H1 (cell line): ENCODE data around the gene TPPP2. TPM values are rescaled to one million over a fixed set of nuclear protein-coding genes. Genes with fewer than 3 reads are reported as not detected.

Experiments used
- CTCF ChIA-PET: fragments of 300-600 bp; sonication (Branson Sonifier 250); formaldehyde crosslinking; loops from one replicate; lab custom pipeline; 2021; ENCODE audit not compliant: partially characterized antibody; lab: Charles Lee
- POLR2A ChIA-PET: fragments of 300-600 bp; sonication (Branson Sonifier 250); formaldehyde crosslinking; loops from one replicate; lab custom pipeline; 2021; ENCODE audit warnings: inconsistent platforms; ENCODE audit not compliant: partially characterized antibody; lab: Charles Lee
- DNase-seq, 2 experiments: peaks; one replicate each; pipeline versions ENCODE4 v3.0.0 to v3.0.0-alpha.2; 2010 to 2022; ENCODE audit warnings: low spot score in 2 of 2, low read depth in 1 of 2, mixed read lengths in 1 of 2
- FAIRE-seq: peaks from 2 replicates; lab custom pipeline; 2011; peaks lifted over from hg19 to GRCh38; lab: Jason Lieb, UNC
- H2AFZ ChIP-seq: 2 replicates; pipeline ENCODE4 v1.8.1; 2012; ENCODE audit warnings: low read length, inconsistent platforms
- H2AK5ac ChIP-seq: 2 replicates; pipeline ENCODE4 v1.6.1; 2013; ENCODE audit warnings: low read depth, low read length
- H2BK120ac ChIP-seq: replicated peaks from 2 replicates; pipeline ENCODE3; 2013; ENCODE audit warnings: low read depth, low read length, inconsistent platforms
- H2BK12ac ChIP-seq: 2 replicates; pipeline ENCODE4 v1.6.1; 2013; ENCODE audit warnings: low read depth, low read length
- H2BK15ac ChIP-seq: 2 replicates; pipeline ENCODE4 v1.6.1; 2013; ENCODE audit warnings: low read length
- H2BK20ac ChIP-seq: 2 replicates; pipeline ENCODE4 v1.6.1; 2013; ENCODE audit warnings: low read length
- H2BK5ac ChIP-seq: 2 replicates; pipeline ENCODE4 v1.6.1; 2013; ENCODE audit warnings: low read depth, low read length
- H3K14ac ChIP-seq: 2 replicates; pipeline ENCODE4 v1.6.1; 2013; ENCODE audit warnings: inconsistent platforms; ENCODE audit not compliant: insufficient read length
- H3K18ac ChIP-seq: 2 replicates; pipeline ENCODE4 v1.6.1; 2013; ENCODE audit warnings: low read length; ENCODE audit errors: extremely low read depth
- H3K23ac ChIP-seq: 2 replicates; pipeline ENCODE4 v1.6.1; 2013; ENCODE audit warnings: inconsistent platforms; ENCODE audit not compliant: insufficient read length
- H3K23me2 ChIP-seq: 2 replicates; pipeline ENCODE4 v1.6.1; 2013; ENCODE audit warnings: low read depth, low read length
- H3K27ac ChIP-seq: 2 replicates; pipeline ENCODE4 v1.6.1; 2011; ENCODE audit warnings: low read depth, low read length, inconsistent platforms
- H3K27me3 ChIP-seq, 4 experiments: replicated peaks in 1 of 4; 1 replicate in 1 of 4; 2 replicates in 3 of 4; pipeline versions ENCODE4 v1.6.1 to v1.8.1; 2011 to 2013; ENCODE audit warnings: low read length in 3 of 4, mild to moderate bottlenecking in 3 of 4, inconsistent platforms in 2 of 4, mixed read lengths in 2 of 4, moderate library complexity in 1 of 4; ENCODE audit not compliant: control insufficient read depth in 3 of 4, insufficient read depth in 3 of 4; ENCODE audit errors: extremely low read depth in 1 of 4
- H3K36me3 ChIP-seq, 4 experiments: 2 replicates each; pipeline versions ENCODE4 v1.6.1 to v1.8.1; 2011 to 2013; ENCODE audit warnings: mild to moderate bottlenecking in 4 of 4, low read length in 3 of 4, moderate library complexity in 2 of 4, control low read depth in 1 of 4, inconsistent platforms in 1 of 4; ENCODE audit not compliant: insufficient read depth in 4 of 4, control insufficient read depth in 2 of 4
- H3K4ac ChIP-seq: replicated peaks from 2 replicates; pipeline ENCODE3; 2013; ENCODE audit warnings: low read length, low read depth, mixed read lengths, inconsistent platforms; ENCODE audit not compliant: insufficient read length
- H3K4me1 ChIP-seq, 4 experiments: replicated peaks in 1 of 4; 1 replicate in 1 of 4; 2 replicates in 3 of 4; pipeline versions ENCODE4 v1.6.1 to v1.8.1; 2011 to 2013; ENCODE audit warnings: low read length in 3 of 4, inconsistent platforms in 2 of 4, mixed read lengths in 1 of 4; ENCODE audit not compliant: insufficient read depth in 4 of 4, control insufficient read depth in 3 of 4
- H3K4me2 ChIP-seq, 2 experiments: 2 replicates each; pipeline versions ENCODE4 v1.6.1 to v1.8.1; 2011 to 2013; ENCODE audit warnings: low read depth in 2 of 2, low read length in 2 of 2, control low read depth in 1 of 2, inconsistent platforms in 1 of 2, mild to moderate bottlenecking in 1 of 2; ENCODE audit not compliant: insufficient read depth in 1 of 2
- H3K4me3 ChIP-seq, 4 experiments: fragments of 200-600, 300-600 bp in 1 of 4; sonication (generic), shearing (Covaris generic), sonication (Bioruptor Twin) in 1 of 4; 2 replicates each; pipeline versions ENCODE4 v1.5.1 to v1.8.1; 2011 to 2016; ENCODE audit warnings: low read length in 4 of 4, low read depth in 3 of 4, control low read depth in 2 of 4, inconsistent platforms in 2 of 4, mild to moderate bottlenecking in 2 of 4, mixed read lengths in 1 of 4, moderate library complexity in 1 of 4; ENCODE audit not compliant: insufficient read depth in 2 of 4; ENCODE audit errors: extremely low read depth in 1 of 4
- H3K56ac ChIP-seq: replicated peaks from 2 replicates; pipeline ENCODE3; 2013; ENCODE audit warnings: low read depth, mild to moderate bottlenecking, mixed read lengths, low read length, inconsistent platforms; ENCODE audit not compliant: insufficient read length
- H3K79me1 ChIP-seq: 2 replicates; pipeline ENCODE4 v1.6.1; 2013; ENCODE audit warnings: low read depth, low read length, control low read depth
- H3K79me2 ChIP-seq, 2 experiments: 2 replicates each; pipeline versions ENCODE4 v1.6.1 to v1.8.1; 2012 to 2013; ENCODE audit warnings: low read length in 2 of 2, mild to moderate bottlenecking in 2 of 2, inconsistent platforms in 1 of 2; ENCODE audit not compliant: insufficient read depth in 2 of 2, control insufficient read depth in 1 of 2
- H3K9ac ChIP-seq, 4 experiments: replicated peaks in 1 of 4; 1 replicate in 1 of 4; 2 replicates in 3 of 4; pipeline versions ENCODE4 v1.6.1 to v1.8.1; 2011 to 2013; ENCODE audit warnings: low read depth in 3 of 4, low read length in 3 of 4, control low read depth in 2 of 4, mild to moderate bottlenecking in 2 of 4, moderate library complexity in 2 of 4, inconsistent platforms in 1 of 4; ENCODE audit errors: extremely low read depth in 1 of 4
- H3K9me3 ChIP-seq, 2 experiments: 2 replicates each; pipeline versions ENCODE4 v1.6.1 to v1.8.1; 2012 to 2013; ENCODE audit warnings: mild to moderate bottlenecking in 2 of 2, moderate library complexity in 2 of 2, control low read depth in 1 of 2, inconsistent platforms in 1 of 2, low read depth in 1 of 2, low read length in 1 of 2, mixed read lengths in 1 of 2; ENCODE audit not compliant: insufficient read depth in 2 of 2
- H4K20me1 ChIP-seq, 2 experiments: replicated peaks in 1 of 2; 2 replicates each; pipeline versions ENCODE3 to v1.8.1; 2011 to 2013; ENCODE audit warnings: inconsistent platforms in 2 of 2, low read length in 2 of 2, mild to moderate bottlenecking in 1 of 2; ENCODE audit not compliant: insufficient read depth in 2 of 2, control insufficient read depth in 1 of 2
- H4K5ac ChIP-seq: 2 replicates; pipeline ENCODE4 v1.6.1; 2013; ENCODE audit warnings: low read length, low read depth, mixed read lengths, inconsistent platforms; ENCODE audit not compliant: insufficient read length
- H4K8ac ChIP-seq: 2 replicates; pipeline ENCODE4 v1.8.0; 2013; ENCODE audit warnings: mild to moderate bottlenecking, moderate library complexity, low read length, inconsistent platforms; ENCODE audit not compliant: insufficient read depth; ENCODE audit errors: extremely low read depth
- H4K91ac ChIP-seq: replicated peaks from 2 replicates; pipeline ENCODE3; 2013; ENCODE audit warnings: low read length, mixed read lengths, inconsistent platforms; ENCODE audit not compliant: insufficient read length
- BCL11A ChIP-seq, 2 experiments: IDR thresholded peaks; one replicate each; pipeline ENCODE4 v1.6.1; 2011; ENCODE audit warnings: low read depth in 2 of 2, low read length in 2 of 2, mild to moderate bottlenecking in 2 of 2
- CTBP2 ChIP-seq: IDR thresholded peaks from 2 replicates; pipeline ENCODE4 v1.7.0; 2011; ENCODE audit warnings: borderline replicate concordance, mild to moderate bottlenecking, moderate library complexity, mixed read lengths, low read length; ENCODE audit not compliant: insufficient read depth, insufficient read length
- EP300 ChIP-seq, 2 experiments: IDR thresholded peaks; 1 replicate in 1 of 2; 2 replicates in 1 of 2; pipeline ENCODE4 v1.6.1; 2011 to 2012; ENCODE audit warnings: low read depth in 2 of 2, low read length in 2 of 2, mild to moderate bottlenecking in 2 of 2, borderline replicate concordance in 1 of 2, inconsistent platforms in 1 of 2, moderate library complexity in 1 of 2
- RFX5 ChIP-seq: IDR thresholded peaks from 2 replicates; pipeline ENCODE4 v1.6.1; 2011; ENCODE audit warnings: low read depth, low read length, improper control_type of control experiment, borderline replicate concordance
- SP4 ChIP-seq: IDR thresholded peaks from 2 replicates; pipeline ENCODE4 v1.6.1; 2012; ENCODE audit warnings: low read length, inconsistent platforms
- SRF ChIP-seq: IDR thresholded peaks from 2 replicates; pipeline ENCODE4 v1.6.1; 2011; ENCODE audit warnings: mild to moderate bottlenecking, low read depth, low read length, moderate library complexity
- WGBS, 2 experiments: shearing (Covaris generic) in 1 of 2; methylation state at CpG; one replicate each; pipeline versions ENCODE4 v1.1.6 to v1.1.7; 2013 to 2015; ENCODE audit warnings: low lambda C conversion rate in 2 of 2, mixed read lengths in 2 of 2, inconsistent platforms in 1 of 2, low coverage in 1 of 2, missing lambda C conversion rate in 1 of 2; ENCODE audit not compliant: insufficient replicate concordance in 2 of 2, insufficient coverage in 1 of 2, insufficient read length in 1 of 2; ENCODE audit errors: extremely low coverage in 1 of 2, missing lambda C conversion rate in 1 of 2; 5-methylcytosine and 5-hydroxymethylcytosine counted together
- polyA plus RNA-seq, 7 experiments: library from polyadenylated mRNA; depleted of rRNA in 3 of 7; stranded (reverse) in 5 of 7; unstranded in 2 of 7; fragments of >200 nt in 5 of 7; fragments of 200-250 nt in 2 of 7; gene quantifications; 1 replicate in 5 of 7; 2 replicates in 1 of 7; 4 replicates in 1 of 7; pipeline versions ENCODE4 v1.2.1 to v1.2.3, GENCODE V29; 2011 to 2013; ENCODE audit warnings: missing spikeins in 2 of 7, mixed read lengths in 2 of 7
- total RNA-seq: library from RNA; stranded (reverse); fragmentation: NEBNext Ultra II Directional; extraction: Animal tissue kit (Norgen Biotek cat#: 25700); gene quantifications from 2 replicates; pipeline ENCODE4 v1.2.1, GENCODE V29; 2021
- TF ChIP-seq, protein P1 (sequence below): IDR thresholded peaks from 2 replicates; pipeline ENCODE4 v1.6.1; 2011; ENCODE audit warnings: low read length, improper control_type of control experiment
- TF ChIP-seq, protein P2 (sequence below): IDR thresholded peaks from 2 replicates; pipeline ENCODE4 v1.6.1; 2012; ENCODE audit warnings: low read length, inconsistent platforms

TPPP2 gene
- total and polyA plus RNA-seq, 2 of the 8 experiments (the other 6 are each of a cell fraction or from before 2014, with no cell fraction given) = not detected

DNA sequence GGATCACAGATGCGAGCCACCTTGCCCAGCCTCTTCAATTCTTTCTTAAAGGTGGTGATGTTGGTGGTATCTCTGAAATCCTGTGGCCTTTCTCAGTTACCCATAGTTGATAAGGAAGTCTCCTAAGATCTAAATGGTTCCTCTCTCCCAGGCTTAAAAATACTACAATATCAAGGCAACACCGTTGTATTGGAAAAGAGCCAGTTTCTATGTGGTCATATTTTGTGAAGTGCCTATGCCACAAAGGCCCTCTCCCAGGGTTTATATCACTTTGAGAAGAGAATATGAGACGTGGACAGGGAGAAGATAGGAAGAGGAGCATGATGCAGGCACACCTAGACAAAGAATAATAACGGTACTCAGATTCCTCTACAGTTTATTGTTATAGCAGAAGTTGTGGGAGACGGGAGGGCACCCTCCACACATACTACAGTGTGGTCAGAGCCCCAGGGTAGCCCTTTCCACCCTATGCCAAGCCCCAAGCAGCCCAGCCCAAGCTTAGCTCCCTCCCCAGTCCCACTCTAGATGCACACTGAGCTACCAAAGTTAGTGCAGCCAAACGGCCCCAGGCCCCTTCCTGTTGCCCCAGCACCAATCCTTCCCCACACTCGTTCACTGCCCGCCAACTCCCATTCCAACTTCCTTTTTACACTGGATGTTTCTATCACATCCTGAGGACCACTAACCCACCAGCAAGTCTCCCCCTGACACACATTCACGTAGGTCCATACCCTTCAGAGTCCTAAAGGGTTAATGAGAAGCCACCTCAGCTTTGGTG is 13.4 kb upstream of the TPPP2 start:
- Histone ChIP-seq H2BK20ac (no peak overlapping the region), H3K23ac (no peak overlapping the region), H3K4me3 (no peak overlapping the region), H3K79me2 (no peaks in the 10 kb centered on the region), H3K4me1 (peaks cover 2 to 7% (median 5%) of the 10 kb centered on the region in 4 experiments; a peak in 5 of 7 replicates), H2BK12ac (no peak overlapping the region), H4K20me1 (no peaks in the 10 kb centered on the region), H3K9me3 (no peaks in the 10 kb centered on the region), H3K56ac (no peak overlapping the region), H3K27ac (no peak overlapping the region), H3K79me1 (no peaks in the 10 kb centered on the region), H3K14ac (no peak overlapping the region), H2BK15ac (no peak overlapping the region), H3K27me3 (no peaks in the 10 kb centered on the region), H2AK5ac (no peak overlapping the region), H3K4me2 (no peak overlapping the region), H2AFZ (no peak overlapping the region), H4K8ac (no peak overlapping the region), H3K23me2 (no peaks in the 10 kb centered on the region), H3K36me3 (peaks cover 0 to 5% (median under 1%) of the 10 kb centered on the region in 4 experiments; a peak in 3 of 8 replicates), H4K5ac (no peak overlapping the region), H2BK5ac (no peak overlapping the region), H3K18ac (no peak overlapping the region), H2BK120ac (no peak overlapping the region), H3K4ac (no peak overlapping the region), H3K9ac (no peak overlapping the region), H4K91ac (no peak overlapping the region)
- DNase-seq = no peak
- FAIRE-seq = no peak
- WGBS, 2 experiments = 86% methylated on average over 9 of the region's 9 CpGs; no CpG with 5 or more reads in 1 of the 2 experiments
- ChIA-PET CTCF (interaction anchor here (0.9 to 16.1 kb wide), 16 partner anchors 9 to 601 kb away, joined by 3 to 371 read pairs (median 41); partner anchors contain the start of genes ARHGEF40, RNASE13, RNASE7 and SLC39A2), POLR2A (interaction anchor here (0.6 to 2.8 kb wide), 6 partner anchors 8 to 71 kb away, joined by 3 to 36 read pairs (median 7); partner anchors contain the start of genes NDRG2 and RNASE7)
- no peak for TF ChIP-seq RFX5
- TF ChIP-seq SP4 = no peak
- no peak for TF ChIP-seq EP300 (IDR thresholded peaks at IDR 0.05; ENCODE audit: borderline replicate concordance in 1 of 2, low read depth in 2 of 2, low read length in 2 of 2)
- TF ChIP-seq, protein P1, sequence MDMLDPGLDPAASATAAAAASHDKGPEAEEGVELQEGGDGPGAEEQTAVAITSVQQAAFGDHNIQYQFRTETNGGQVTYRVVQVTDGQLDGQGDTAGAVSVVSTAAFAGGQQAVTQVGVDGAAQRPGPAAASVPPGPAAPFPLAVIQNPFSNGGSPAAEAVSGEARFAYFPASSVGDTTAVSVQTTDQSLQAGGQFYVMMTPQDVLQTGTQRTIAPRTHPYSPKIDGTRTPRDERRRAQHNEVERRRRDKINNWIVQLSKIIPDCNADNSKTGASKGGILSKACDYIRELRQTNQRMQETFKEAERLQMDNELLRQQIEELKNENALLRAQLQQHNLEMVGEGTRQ = no peak
- TF ChIP-seq CTBP2 = no peak
- no peak for TF ChIP-seq SRF
- TF ChIP-seq, protein P2, sequence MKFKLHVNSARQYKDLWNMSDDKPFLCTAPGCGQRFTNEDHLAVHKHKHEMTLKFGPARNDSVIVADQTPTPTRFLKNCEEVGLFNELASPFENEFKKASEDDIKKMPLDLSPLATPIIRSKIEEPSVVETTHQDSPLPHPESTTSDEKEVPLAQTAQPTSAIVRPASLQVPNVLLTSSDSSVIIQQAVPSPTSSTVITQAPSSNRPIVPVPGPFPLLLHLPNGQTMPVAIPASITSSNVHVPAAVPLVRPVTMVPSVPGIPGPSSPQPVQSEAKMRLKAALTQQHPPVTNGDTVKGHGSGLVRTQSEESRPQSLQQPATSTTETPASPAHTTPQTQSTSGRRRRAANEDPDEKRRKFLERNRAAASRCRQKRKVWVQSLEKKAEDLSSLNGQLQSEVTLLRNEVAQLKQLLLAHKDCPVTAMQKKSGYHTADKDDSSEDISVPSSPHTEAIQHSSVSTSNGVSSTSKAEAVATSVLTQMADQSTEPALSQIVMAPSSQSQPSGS = no peak
- no peak for TF ChIP-seq BCL11A (IDR thresholded peaks at IDR 0.05; ENCODE audit: low read depth in 2 of 2, low read length in 2 of 2)
